GM15510 (cell line): ENCODE results near the gene FBLN5.

ENCODE experiments used
- POLR2A ChIP-seq: IDR thresholded peaks from 3 replicates; pipeline ENCODE4 v1.6.1; 2011; ENCODE audit warnings: borderline replicate concordance; ENCODE audit not compliant: insufficient read length; ENCODE audit errors: extremely low read depth

Gene FBLN5

DNA sequence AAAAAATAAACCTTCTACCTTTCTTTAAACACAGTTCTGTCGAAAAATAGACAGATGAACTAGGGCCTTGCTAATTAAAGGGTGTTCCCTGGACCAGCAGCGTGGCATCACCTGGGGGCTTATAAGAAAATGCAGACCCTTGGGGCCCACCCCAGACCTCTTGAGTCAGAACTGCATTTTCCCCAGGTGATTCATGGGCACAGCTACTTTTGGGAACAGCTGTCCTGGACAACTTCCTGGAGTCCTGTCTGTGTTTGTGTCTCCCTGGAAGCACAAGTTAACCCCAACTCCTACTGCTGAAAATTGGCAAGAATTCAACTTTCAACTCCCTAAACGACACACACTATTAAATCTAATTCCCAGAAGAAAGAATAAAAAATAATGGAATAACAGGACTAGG lies 17.8 kb downstream of the FBLN5 start:
- TF ChIP-seq POLR2A, result no peak

DNA sequence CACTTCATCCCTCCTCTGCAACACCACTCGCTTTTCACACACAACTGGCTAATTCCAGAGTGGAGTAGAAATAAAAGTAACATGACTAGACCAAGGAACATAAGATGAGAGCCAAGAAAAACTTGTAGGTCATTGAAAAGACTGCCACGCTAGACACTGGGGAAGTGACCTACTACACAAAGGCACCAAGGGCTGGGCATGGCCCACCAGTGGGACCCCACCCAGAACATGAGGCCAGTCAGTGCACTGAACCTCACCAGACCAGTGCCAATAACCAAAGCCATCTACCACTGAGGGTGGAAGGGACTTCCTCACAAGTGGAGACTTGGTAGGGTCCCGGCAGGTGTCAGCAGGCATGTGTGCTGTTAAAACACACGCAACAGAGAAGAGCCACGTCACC lies 19.7 kb downstream of the FBLN5 start:
- TF ChIP-seq POLR2A, result no peak

DNA sequence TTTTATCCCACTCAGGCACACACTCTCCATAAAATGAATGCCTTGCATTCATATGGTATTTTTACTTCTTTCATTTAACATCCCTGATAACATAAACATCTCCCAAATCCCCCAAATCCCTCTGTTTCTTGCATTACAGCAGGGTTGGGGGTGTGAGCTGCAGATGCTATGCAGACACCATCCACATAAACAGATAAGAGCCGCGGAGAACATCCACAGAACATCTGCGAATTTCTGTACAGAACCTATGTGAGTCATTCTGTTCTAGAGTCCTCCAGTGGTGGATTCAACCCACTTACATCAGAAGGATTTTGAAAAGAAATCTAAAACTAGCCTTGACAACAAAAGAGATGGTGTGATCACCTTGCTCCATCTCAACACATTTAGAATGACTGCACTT lies 20.3 kb downstream of the FBLN5 start:
- no peak for TF ChIP-seq POLR2A

DNA sequence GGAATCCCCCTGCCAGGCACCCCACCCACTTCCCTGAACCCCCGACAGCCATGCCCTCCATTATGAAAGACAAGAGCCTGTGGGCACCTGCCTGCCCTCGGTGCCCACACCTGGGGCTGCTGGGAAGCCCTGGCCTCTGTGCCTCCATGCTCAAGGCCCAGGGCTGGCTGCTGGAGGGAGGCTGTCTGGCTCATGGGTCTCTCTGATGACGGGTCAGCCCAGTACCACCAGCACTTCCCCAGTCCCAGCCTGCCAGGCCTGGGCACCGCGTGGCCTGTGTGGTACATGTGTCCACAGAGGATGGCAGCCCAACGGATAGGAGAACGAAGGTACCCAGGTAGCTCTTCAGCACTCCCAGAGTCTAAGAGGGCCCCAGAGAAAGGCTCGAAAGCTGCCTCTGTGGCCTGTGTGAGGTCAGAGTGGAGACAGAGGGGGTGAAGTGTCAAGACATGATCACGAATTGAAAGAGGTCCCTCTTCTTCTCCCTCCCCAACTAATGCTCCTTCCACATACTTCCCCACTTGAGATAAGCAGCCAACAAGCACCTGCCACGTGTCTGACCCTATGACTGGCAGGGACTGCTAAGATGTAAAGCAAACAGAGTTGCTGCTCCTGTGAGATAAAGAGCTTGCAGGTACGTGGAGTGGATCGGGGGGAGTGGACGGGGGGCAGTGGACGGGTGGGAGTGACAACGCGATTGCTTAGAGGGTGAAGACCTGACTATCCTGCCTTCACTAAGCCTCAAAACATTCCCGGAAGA lies 21.2 kb downstream of the FBLN5 start:
- no peak for TF ChIP-seq POLR2A

DNA sequence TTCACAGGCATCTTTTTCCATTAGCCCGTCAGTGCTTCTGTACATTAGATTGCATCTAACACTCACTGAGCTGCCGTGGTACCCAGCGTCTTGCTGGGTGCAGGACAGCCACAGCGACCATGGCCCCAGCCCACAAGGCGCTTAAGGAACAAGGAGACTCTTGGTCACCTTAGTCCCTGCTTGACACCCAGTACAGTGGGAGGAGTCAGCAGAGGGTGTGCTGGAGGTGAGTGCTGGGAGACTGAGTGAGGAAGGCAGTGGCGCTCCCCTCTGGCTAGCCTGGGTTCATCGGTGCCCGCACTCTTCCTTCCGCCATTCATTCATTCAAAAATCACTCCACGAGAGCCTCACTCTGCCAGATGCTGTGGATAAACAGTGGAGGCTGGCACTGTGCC lies 21.8 kb downstream of the FBLN5 start:
- no peak for TF ChIP-seq POLR2A

DNA sequence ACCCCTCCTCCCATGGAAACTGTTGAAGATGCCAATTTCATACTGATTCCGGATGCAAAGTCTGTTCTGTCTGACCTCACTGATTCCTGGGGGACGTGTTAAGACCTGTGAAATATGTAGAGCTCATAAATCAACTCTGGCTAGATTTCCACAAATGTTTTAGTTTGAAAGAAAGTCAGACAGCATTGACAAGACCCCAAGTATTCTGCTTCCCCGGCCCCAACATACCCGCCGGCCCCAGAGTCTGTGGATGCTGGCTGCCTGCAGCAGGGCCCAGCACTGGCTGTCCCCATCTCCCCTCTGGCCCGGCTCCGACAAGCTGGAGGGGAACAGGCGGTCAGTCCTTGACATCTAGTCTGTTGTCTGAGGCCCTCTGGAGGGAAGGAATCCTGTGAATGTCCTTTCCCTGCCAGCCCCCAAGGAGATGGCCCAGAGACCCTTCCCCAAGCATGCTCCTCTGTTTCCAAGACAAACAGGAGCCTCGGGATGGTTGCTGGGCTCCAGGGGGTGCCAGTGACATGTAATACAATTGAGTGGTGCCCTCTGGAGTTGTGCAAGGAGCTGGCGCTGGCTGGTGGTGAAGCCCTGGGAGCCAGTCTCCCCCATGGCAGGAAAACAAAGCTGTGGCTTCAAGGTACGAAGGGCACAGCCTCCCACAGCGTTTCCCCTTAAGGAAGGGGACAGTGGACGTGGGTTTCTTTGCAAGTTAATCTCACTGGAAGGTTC lies 22.3 kb downstream of the FBLN5 start:
- no peak for TF ChIP-seq POLR2A

DNA sequence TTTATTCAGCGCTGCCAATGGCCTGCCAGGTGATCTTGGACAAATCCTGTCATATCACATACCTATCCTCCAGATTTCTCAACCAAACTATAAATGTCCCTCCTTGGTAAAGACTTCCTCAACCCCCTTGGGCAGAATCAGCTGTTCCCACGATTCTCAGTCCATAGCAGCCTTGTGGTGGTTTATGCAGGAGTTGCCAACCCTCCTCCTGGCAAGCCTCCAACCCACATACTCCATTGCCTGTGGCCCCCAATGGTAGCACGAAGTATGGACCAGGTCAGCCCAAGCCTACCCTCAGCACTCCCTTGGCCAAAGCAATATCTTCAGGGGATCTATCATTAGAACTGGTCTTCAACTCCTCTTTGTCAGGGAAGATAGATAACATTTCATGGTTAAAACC lies 27.0 kb downstream of the FBLN5 start:
- TF ChIP-seq POLR2A, result no peak

DNA sequence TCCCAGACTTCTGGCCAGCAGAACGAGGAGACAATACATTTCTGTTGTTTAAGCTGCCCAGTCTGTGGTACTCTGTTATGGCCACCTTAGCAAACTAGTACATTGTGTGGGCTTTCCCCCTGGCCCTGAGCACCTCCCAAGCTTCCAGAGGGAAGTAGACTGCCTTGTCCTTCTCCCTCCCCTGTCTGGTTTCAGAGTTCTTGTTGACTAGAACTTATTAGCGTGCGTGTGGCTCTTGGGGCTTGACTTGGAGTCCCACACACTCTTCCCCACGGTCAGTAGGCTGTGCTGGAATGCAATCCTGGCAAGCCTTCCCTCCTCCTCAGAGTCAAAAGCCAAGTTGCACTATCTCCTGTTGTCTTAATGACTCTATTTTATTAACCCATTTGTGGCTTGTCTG lies 27.7 kb downstream of the FBLN5 start:
- TF ChIP-seq POLR2A, result no peak

DNA sequence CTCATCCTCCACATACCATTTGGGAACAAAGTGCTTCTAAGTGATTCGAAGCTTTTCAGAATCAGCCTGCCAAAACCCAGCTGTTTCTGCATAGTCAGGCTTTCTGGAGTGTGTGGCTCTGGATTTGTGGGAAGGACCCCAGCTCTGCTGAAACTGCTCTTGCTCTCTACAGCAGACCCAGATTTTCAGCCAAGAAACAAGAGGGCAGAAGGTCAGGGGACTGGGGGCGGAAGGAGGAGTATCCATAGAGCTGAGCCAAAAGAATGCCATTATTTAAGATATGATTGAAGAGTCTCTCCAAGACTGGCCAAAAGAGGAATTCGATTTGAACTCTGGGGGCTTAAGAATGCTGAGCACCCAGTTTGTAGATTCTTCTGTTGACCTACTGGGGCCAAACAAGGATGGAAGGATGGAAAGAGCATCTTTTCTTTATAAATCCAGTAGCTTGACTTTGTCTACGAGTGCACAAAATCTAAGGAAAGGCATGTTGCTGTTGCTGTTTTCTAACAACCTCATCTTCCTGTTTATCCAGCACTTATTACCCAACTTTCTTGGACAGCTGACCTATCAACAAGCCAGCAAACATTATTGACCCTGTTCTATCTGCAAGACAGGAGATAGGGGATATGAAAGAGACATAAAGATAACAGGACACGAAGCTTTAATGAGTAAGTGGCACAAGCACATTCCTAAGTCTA lies 29.2 kb downstream of the FBLN5 start:
- TF ChIP-seq POLR2A, result no peak

DNA sequence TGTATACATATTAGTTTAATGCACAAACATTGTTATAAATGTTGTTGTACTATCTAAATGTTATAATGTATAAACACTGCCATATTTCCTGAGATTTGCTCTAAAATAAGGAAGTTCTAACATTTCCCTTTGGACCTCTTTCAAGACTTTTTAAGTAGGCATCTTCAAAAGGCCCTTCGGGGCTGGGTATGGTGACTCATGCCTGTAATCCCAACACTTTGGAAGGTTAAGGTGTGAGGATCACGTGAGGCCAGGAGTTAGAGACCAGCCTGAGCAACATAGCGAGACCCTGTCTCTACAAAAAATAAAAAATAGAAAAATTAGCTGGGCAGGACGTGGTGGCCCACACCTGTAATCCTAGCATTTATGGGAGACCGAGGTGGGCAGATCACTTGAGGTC lies 35.5 kb downstream of the FBLN5 start:
- TF ChIP-seq POLR2A, result no peak

DNA sequence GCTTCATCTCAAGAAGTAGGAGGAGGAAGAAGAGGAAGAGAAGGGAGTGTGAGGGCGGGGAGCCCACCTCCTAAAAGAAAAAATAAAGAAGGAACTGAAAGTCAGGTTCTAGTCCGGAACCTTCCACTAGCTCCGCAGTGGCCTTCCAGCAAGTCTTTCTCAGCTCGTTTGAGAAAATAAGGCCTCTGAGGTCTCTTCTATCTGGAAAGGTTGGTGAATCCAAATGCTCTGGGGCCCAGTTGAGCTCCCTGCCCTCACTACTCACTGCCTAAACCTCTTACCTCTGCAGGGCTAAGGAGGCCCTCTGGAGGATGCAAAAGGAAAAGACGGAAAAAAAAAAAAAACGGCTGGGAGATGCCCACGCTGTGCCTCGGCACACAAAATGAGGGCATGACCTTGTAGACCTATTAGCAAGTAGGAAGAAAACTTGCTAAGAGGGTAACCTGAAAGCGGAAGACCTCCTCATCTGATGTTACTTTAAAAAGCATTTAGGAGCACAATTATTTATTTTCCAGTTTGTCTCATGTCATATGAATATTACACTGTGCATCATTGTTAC lies 35.9 kb downstream of the FBLN5 start:
- TF ChIP-seq POLR2A, result no peak

DNA sequence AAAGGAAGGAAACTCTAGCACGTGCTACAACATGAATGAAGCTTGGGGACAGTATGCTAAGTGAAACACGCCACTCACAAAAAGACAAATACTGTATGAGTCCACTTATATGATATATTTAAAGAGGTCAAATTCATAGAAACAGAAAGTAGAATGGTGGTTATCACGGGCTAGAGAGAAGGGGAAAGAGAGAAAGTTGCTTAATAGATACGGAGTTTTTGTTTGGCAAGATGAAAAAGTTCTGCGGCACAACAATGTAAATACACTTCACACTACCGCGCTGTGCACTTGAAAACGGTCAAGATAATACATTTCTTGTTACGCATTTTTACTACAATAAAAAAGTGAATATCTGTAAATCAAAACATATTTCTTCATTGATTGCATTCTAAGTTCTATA lies 37.3 kb downstream of the FBLN5 start:
- no peak for TF ChIP-seq POLR2A

DNA sequence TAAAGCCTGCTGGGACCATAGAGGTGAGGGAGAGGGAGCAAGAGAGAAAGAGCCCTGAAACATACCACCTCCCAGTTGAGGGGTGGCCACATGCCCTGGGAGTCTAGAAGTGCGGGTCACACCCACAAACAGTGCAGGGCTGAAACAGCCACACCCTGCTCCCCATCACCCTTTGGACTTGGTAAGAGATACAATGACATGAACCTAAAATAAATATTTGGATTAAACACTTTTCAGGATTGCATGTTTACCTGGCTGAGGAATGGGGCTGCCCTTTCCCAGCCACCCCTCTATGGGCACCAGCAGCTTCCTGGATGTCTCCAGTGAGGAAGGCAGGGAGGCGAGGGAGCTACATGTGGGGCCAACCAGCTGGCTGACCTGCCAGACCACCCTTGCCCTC lies 41.1 kb downstream of the FBLN5 start:
- no peak for TF ChIP-seq POLR2A

DNA sequence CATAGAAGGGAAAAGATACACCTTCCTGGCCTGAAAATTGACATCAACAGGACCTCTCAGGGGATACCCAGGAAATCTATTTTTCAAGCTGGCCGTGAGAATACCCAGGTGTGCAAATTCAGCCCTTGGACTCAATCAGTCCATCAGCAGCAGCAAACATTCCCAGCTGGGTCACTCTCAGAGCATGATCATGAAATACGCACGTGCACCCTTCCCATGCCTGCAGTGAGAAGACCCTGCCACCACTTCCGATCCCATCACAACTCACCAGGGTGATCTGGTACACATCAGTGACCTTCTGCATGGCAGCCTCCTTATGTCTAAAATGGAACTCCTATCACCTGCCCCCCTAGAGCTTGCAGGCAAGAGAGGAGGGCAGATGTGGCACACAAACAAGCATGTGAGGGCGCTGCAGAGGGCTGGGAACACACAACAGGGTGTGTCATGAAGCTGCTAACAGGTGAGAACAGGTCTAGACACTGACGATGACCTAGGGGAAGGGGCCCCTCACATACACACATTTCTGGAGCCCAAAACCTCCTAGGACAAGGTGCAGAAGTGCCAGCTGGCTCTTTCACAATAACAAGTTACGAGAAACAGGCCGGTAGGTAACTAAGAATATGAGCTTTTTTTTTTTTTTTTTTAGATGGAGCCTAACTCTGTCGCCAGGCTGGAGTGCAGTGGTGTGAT lies 42.4 kb downstream of the FBLN5 start:
- no peak for TF ChIP-seq POLR2A

DNA sequence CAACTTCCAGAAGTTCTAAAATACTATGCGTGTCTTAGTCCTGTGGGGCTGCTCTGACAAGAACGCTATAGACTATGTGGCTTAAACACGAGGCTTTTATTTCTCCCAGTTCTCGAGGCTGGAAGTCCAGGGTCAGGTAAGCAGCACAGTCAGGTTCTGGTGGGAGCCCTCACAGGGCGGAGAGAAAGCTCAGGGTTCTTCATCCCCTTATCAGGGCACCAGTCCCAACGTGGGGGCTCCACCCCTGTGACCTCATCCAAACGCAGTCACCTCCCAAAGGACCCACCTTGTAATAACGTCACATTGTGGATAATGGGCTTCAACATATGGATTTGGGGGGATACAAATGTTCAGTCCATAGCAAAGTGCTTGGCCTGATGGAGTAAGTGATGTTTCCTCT lies 43.0 kb downstream of the FBLN5 start:
- TF ChIP-seq POLR2A, result no peak
